HFFc6 (cell line): ENCODE results near the gene TMCC1. TPM values are rescaled to one million over a fixed set of nuclear protein-coding genes. Genes with fewer than 3 reads are reported as not detected.

Experiments used
- DNase-seq: peaks from one replicate; pipeline ENCODE4 v3.0.0-alpha.2; 2018
- H3K27ac Mint-ChIP-seq: 2 replicates; pipeline ENCODE4 v1.8.0; 2020; ENCODE audit warnings: mild to moderate bottlenecking, mixed read lengths
- H3K27me3 Mint-ChIP-seq: 2 replicates; pipeline ENCODE4 v1.8.0; 2021; ENCODE audit warnings: mild to moderate bottlenecking, moderate library complexity, mixed read lengths; ENCODE audit not compliant: insufficient read depth
- H3K36me3 Mint-ChIP-seq: 2 replicates; pipeline ENCODE4 v1.8.0; 2021; ENCODE audit warnings: low read depth, mixed read lengths
- H3K4me1 Mint-ChIP-seq: 2 replicates; pipeline ENCODE4 v1.8.0; 2020; ENCODE audit warnings: low read depth, mixed read lengths
- H3K4me3 Mint-ChIP-seq: 2 replicates; pipeline ENCODE4 v1.8.0; 2020; ENCODE audit warnings: mild to moderate bottlenecking, moderate library complexity, mixed read lengths
- H3K9me3 Mint-ChIP-seq: 2 replicates; pipeline ENCODE4 v1.8.0; 2020; ENCODE audit warnings: mild to moderate bottlenecking, mixed read lengths
- total RNA-seq, 6 experiments: library from RNA; stranded (reverse); fragmentation: NEBNext Ultra II Directional; extraction: Animal tissue kit (Norgen Biotek cat#: 25700); gene quantifications; 2 replicates in 1 of 6; 3 replicates in 5 of 6; pipeline ENCODE4 v1.2.3, GENCODE V29; 2021
- TF ChIP-seq, protein P1 (sequence below): fragments of 200-600 bp; sonication (generic); IDR thresholded peaks from 2 replicates; pipeline ENCODE4 v1.5.0; 2021; ENCODE audit warnings: antibody characterized with exemption, mild to moderate bottlenecking

TMCC1 gene
- total RNA-seq, 6 experiments from 2014 or later = 14.3 to 20.8 (median 16.7) TPM

DNA sequence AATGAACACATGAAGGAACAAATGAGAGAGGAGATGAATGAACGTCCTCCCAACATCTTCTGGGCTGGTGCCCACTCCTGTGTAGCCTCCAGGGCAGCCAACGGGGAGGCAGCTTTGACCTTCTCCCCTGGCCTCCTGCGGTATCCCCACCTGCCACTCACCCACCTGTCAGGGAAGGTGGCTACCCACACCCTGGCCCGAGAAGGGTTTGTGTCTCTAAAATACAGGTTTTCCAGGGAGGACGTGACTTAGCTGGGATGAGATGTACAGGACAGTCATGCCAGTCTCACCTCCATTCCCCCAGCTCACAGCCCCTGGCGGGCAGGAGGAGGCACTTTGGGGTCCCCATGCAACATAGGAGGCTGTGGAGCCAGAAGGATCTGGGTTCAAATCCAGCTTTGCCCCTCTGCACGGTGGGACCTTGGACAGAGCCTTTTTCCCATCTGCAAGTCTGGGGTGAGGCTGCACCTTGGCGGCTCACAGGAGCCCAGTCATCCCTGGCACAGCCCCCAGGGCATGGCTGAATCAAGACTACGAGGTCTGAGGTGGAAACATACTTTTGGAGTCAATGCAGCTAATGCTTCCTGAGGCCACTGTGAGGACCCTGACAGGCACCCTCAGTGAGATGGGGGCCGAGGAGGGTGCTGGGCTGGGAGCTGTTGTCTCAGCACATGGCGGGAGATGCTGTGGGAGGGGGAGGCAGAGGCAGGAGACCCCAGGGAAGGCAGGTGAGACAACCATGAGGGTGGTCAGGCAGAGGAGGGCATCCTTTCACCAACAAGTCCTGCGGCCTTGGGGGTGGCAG, 275.9 kb downstream of the TMCC1 start:
- Mint-ChIP-seq H3K36me3 (no peaks in the 10 kb centered on the region), H3K4me1 (peaks cover 37% of the 10 kb centered on the region), H3K27ac (no peak overlapping the region), H3K4me3 (no peak overlapping the region), H3K27me3 (peaks cover 3% of the 10 kb centered on the region), H3K9me3 (no peaks in the 10 kb centered on the region)
- no peak for DNase-seq
- TF ChIP-seq, protein P1, sequence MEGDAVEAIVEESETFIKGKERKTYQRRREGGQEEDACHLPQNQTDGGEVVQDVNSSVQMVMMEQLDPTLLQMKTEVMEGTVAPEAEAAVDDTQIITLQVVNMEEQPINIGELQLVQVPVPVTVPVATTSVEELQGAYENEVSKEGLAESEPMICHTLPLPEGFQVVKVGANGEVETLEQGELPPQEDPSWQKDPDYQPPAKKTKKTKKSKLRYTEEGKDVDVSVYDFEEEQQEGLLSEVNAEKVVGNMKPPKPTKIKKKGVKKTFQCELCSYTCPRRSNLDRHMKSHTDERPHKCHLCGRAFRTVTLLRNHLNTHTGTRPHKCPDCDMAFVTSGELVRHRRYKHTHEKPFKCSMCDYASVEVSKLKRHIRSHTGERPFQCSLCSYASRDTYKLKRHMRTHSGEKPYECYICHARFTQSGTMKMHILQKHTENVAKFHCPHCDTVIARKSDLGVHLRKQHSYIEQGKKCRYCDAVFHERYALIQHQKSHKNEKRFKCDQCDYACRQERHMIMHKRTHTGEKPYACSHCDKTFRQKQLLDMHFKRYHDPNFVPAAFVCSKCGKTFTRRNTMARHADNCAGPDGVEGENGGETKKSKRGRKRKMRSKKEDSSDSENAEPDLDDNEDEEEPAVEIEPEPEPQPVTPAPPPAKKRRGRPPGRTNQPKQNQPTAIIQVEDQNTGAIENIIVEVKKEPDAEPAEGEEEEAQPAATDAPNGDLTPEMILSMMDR = no peak

DNA sequence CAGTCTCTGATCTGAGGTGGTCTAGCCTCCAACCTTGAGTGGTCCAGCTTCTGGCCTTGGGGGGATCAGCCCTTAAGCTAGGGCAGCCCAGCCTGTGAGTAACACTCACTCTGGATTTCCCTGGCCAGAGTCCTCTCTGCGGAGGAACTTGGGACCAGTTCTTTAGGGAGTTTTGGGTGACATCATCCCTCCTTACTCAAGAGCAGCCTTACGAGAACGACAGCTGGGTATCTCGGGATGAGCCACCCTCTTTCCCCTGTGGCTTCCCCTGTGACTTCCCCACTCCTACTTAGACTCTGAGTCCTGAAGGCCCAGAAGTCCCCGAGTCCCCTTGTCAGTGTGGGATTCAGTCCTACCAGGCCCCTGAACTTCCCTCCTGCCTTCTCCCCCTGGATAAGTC, 276.8 kb downstream of the TMCC1 start:
- peaks cover 2% of the 10 kb centered on the region for H3K27me3 Mint-ChIP-seq
- peak overlapping the region; percentile 4; the same call in 1 of the 2 replicates for H3K27ac Mint-ChIP-seq
- H3K4me1 Mint-ChIP-seq = peaks cover 46% of the 10 kb centered on the region
- TF ChIP-seq, protein P1 = no peak
- no peaks in the 10 kb centered on the region for H3K9me3 Mint-ChIP-seq
- H3K4me3 Mint-ChIP-seq = no peak overlapping the region
- DNase-seq = peak; percentile 44
- H3K36me3 Mint-ChIP-seq = no peaks in the 10 kb centered on the region

DNA sequence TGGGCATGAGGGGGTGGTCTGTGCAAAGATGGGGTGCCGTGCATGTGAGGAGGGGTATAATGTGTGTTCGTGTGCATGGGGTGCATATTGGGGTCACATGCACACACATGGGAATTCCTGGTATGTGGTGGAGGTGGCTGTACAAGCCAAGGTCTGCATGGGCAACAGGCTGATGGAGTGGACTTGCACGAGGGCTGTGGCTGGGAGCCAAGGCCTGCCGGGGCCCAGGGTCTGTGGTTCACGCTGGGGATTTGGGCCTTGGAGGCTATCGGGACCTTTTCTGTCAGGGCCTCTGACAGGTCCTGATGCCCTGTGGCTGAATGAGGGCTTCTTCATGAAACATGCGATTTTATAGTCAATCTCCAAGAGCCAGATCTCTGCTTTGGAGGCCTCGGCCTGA, 277.2 kb downstream of the TMCC1 start:
- Mint-ChIP-seq H3K27ac (no peak overlapping the region), H3K4me1 (peaks cover 50% of the 10 kb centered on the region), H3K27me3 (no peaks in the 10 kb centered on the region; the same call in 1 of the 2 replicates), H3K36me3 (no peaks in the 10 kb centered on the region), H3K9me3 (no peaks in the 10 kb centered on the region), H3K4me3 (no peak overlapping the region)
- DNase-seq = no peak
- TF ChIP-seq, protein P1 = no peak

DNA sequence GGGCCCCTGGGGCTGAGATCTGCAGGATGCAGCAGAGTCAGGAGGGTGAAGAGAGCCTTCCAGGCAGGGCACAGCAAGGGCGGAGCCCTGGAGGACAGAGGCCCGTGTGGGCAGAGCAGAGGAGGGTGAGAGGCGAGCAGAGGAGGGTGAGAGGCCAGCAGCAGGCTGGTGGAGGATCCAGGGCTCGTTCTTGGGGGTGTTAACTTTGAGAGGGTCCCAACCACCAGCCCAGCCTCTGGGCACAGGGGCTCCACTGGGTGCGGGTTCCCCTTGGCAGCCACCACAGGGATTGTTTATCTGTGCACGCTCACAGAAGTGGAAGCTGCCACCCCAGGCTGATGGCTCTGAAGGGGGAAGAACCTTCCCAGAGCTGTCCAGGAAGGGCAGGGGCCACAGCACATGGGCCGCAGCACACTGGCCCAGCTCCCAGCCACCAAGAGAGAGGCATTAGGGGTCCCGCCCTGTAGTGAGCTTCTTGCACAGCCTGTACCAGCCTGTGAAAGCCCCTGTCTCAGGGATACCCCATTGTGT, 277.7 kb downstream of the TMCC1 start:
- H3K9me3 Mint-ChIP-seq = no peaks in the 10 kb centered on the region

DNA sequence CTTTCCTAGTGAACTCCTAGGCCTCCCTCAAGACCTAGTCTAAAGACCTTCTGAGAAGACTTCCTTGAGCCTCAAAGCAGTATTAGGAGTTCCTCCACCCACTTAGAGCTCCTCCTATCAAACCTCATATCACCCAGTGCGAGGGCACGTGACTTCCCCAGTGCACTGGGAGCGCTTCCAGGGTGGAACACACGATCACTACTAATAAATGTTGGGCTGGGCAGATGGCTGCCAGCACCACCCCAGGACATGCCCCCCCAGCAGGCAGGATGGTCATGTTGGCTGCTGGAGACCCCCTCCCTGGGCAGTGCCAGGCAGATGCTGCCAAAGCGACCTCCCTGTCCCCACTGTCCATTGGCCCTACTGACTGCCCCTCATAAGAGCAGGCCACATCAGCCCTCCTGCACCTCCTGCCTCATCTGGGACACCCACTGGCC, 278.6 kb downstream of the TMCC1 start:
- H3K4me1 Mint-ChIP-seq = peaks cover 58% of the 10 kb centered on the region
- no peak overlapping the region for H3K4me3 Mint-ChIP-seq
- no peaks in the 10 kb centered on the region; the same call in 1 of the 2 replicates for H3K27me3 Mint-ChIP-seq
- no peak overlapping the region for H3K27ac Mint-ChIP-seq
- TF ChIP-seq, protein P1 = no peak
- H3K36me3 Mint-ChIP-seq = no peaks in the 10 kb centered on the region
- no peak for DNase-seq
- H3K9me3 Mint-ChIP-seq = no peaks in the 10 kb centered on the region

More for the DNA sequence above, 277.7 kb downstream of the TMCC1 start:
- no peaks in the 10 kb centered on the region for H3K36me3 Mint-ChIP-seq
- H3K27me3 Mint-ChIP-seq = no peaks in the 10 kb centered on the region; the same call in 1 of the 2 replicates
- TF ChIP-seq, protein P1 = no peak
- no peak overlapping the region for H3K4me3 Mint-ChIP-seq
- H3K4me1 Mint-ChIP-seq = peaks cover 55% of the 10 kb centered on the region
- no peak for DNase-seq
- no peak overlapping the region for H3K27ac Mint-ChIP-seq
